ENCODE data around the gene FOXO4.
A peak's percentile ranks its signal among the peaks of the same experiment; 100 is the strongest.

Gene FOXO4

DNA sequence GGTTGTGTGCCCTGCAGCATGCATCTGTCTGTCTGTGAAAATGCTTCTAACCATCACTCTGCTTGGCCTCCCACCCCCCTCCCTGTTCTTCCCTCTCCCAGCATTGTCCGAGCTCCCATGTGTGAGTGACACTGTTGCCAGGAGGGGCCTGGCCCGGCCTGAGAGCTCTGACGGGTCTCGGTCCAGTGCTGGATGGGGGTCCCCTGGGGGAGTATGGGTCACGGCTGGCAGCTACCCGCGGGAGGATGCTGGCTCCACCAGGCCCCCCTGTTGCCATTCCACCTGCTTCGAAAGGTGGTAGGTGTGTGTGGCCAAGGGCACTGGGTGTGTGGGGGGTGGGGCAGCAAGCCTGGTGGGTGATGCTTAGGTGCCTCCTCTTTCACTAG, 52.6 kb downstream of the FOXO4 start:
- Mint-ChIP-seq H3K4me1 (peaks cover 21% of the 10 kb centered on the region), H3K27ac (peak overlapping the region in 1 of 3 experiments; percentile 15), H3K36me3 (ENCODE audit: low read depth) (no peaks in the 10 kb centered on the region)

DNA sequence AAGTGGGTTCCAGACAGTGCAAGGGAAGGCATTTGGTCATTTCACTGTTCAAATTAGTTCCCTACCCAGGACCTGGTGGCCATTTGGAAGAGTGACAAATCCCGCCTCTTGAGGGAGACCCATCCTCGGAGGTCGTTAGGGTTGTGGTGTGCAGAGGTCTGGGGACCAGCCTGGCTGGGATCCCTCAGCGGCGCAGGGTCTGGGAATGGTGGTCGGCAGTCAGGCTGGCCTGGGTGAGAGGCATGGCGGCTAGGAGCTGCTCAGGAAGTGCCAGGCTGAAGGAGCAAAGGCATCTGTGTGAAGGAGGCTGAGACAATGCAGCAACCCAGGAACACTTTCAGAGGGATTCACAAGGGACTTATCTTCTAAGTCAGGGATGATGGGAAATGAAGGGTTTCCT, 55.7 kb downstream of the FOXO4 start:
- no peaks in the 10 kb centered on the region for H3K27me3 Mint-ChIP-seq (ENCODE audit: low read depth)
- no peak for TF ChIP-seq CTCF (IDR thresholded peaks at IDR 0.05; ENCODE audit: unreplicated experiment in 3 of 3)
- peaks cover 8% of the 10 kb centered on the region for H3K4me1 Mint-ChIP-seq
- H3K4me3 Mint-ChIP-seq = no peak overlapping the region
- no peaks in the 10 kb centered on the region for H3K36me3 Mint-ChIP-seq (ENCODE audit: low read depth)
- no peak overlapping the region for H3K27ac Mint-ChIP-seq
- peaks cover 10% of the 10 kb centered on the region for H3K9me3 Mint-ChIP-seq

More for the DNA sequence above, 52.6 kb downstream of the FOXO4 start:
- Mint-ChIP-seq H3K27me3 (ENCODE audit: low read depth) (no peaks in the 10 kb centered on the region), H3K4me3 (peak overlapping the region; percentile 11 to 39 (median 36)), H3K9me3 (peaks cover 3% of the 10 kb centered on the region)
- no peak for TF ChIP-seq CTCF (IDR thresholded peaks at IDR 0.05; ENCODE audit: unreplicated experiment in 3 of 3)

Measured in nephron (organoid).